ENCODE data around the gene RPL13A. TPM values are rescaled to one million over a fixed set of nuclear protein-coding genes. Genes with fewer than 3 reads are reported as not detected.

RPL13A gene
- 1,000 to 10,000 TPM; 1,758 to 2,456 TPM for total RNA-seq

DNA sequence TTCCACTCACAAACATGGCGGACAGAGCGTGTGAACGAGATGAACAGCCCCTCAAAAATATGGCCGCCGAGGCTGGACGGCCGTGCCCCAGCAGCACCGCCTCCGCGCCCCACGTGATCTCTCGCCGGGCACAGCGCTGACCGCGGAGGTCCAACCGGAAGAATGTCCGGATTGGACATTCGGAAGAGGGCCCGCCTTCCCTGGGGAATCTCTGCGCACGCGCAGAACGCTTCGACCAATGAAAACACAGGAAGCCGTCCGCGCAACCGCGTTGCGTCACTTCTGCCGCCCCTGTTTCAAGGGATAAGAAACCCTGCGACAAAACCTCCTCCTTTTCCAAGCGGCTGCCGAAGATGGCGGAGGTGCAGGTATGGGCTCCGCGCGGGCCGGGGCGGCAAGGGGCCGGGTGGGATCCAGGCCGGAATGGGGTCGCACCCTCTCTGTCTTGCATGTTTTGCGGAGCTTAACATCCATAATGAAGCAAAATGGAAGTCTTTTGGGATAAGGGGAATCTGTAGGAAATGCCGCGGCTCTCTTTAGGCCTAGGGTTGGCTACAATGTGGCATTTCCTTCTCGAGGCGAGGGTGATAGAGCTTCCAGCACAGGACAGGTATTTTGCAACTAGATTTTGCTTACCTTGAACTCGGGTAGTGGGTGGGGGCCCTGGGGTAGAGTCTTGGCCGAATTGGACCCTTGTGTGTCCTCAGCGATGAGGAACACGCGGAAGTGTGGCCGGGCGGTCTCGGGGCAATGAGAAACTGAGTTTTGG lies at the start of gene RPL13A:
RPL13A (plus strand) TSS at position 332 of the 769 bp plus-strand sequence; CDS start at position 354, 22 bp downstream.
- Histone ChIP-seq H3K4me1 (peaks cover 31% of the 10 kb centered on the region), H3K27ac (peak within 1 kb of the TSS; percentile 68 to 94 (median 88)), H3K9me3 (no peaks in the 10 kb centered on the region), H3K36me3 (replicated peaks in 1 of 2; ENCODE audit: insufficient read depth in 1 of 2, low read depth in 2 of 2) (peaks cover 17 to 29% of the 10 kb centered on the region in 2 donors), H3K4me3 (peak within 1 kb of the TSS; percentile 94 to 100), H3K27me3 (no peaks in the 10 kb centered on the region)
- WGBS, 2 donors = 0% methylated on average over 16 to 57 of the region's 57 CpGs
- peak; percentile 96 for ATAC-seq
- DNase-seq = peak; percentile 100
- intact Hi-C loops (cut with DNase I) = no loop called here
- peak; percentile 94 to 100 (median 99) for TF ChIP-seq POLR2A (IDR thresholded peaks at IDR 0.05)
- TF ChIP-seq, protein P1, sequence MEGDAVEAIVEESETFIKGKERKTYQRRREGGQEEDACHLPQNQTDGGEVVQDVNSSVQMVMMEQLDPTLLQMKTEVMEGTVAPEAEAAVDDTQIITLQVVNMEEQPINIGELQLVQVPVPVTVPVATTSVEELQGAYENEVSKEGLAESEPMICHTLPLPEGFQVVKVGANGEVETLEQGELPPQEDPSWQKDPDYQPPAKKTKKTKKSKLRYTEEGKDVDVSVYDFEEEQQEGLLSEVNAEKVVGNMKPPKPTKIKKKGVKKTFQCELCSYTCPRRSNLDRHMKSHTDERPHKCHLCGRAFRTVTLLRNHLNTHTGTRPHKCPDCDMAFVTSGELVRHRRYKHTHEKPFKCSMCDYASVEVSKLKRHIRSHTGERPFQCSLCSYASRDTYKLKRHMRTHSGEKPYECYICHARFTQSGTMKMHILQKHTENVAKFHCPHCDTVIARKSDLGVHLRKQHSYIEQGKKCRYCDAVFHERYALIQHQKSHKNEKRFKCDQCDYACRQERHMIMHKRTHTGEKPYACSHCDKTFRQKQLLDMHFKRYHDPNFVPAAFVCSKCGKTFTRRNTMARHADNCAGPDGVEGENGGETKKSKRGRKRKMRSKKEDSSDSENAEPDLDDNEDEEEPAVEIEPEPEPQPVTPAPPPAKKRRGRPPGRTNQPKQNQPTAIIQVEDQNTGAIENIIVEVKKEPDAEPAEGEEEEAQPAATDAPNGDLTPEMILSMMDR (IDR thresholded peaks at IDR 0.05) = no peak

DNA sequence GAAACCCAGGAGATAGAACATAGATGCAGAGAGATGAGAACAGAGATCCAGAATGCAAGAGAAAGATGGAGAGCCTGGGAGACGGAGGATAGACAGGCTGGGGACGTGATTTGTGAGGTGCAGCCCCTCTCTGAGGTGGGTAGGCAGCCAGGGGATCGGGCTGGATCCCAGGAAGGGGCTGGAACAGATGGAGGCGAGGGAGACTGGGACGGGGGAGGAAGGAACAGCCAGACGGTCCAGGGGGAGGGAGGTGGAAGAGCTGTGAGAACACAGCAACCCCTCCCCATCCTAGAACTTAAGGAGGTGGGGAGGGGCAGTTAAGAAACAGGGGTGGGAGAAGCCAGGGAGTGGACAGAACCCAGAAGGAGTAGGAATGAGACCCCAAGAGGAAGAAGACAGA lies 49.1 kb upstream of the RPL13A start:
- WGBS, 2 donors = 6 to 9% methylated on average over 6 of the region's 6 CpGs
- TF ChIP-seq POLR2A (IDR thresholded peaks at IDR 0.05) = no peak
- TF ChIP-seq, protein P1 (IDR thresholded peaks at IDR 0.05) = no peak
- intact Hi-C loops (cut with DNase I) = loop anchor here (10.0 kb wide), 1 partner anchor 213 kb away; no protein-coding TSS in a partner anchor
- no peaks in the 10 kb centered on the region for H3K9me3 ChIP-seq
- no peak overlapping the region for H3K27ac ChIP-seq
- ATAC-seq (no peak), DNase-seq (no peak)
- peaks cover 13% of the 10 kb centered on the region for H3K4me1 ChIP-seq
- peaks cover 0 to 52% of the 10 kb centered on the region in 2 donors for H3K27me3 ChIP-seq
- no peak overlapping the region for H3K4me3 ChIP-seq
- H3K36me3 ChIP-seq (replicated peaks in 1 of 2; ENCODE audit: insufficient read depth in 1 of 2, low read depth in 2 of 2) = no peaks in the 10 kb centered on the region

DNA sequence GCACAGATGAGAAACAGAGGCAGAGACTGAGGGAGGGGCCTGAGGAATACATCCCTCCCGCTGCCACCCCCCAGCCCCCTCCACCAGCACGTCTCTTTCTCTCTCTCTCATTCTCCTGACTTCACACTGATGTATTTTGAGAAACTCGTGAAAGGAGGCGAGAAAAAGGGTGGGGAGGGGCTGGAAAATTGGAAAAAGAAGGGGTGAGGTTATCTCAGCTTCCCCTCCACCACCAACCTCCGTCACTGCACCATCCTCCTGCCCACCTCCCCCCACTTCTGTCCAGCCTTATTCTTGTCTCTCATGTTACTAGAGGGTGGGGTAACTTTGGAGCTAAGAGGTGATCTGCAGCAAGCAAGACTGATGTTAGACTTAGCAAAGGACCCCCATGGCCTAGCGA lies 47.6 kb upstream of the RPL13A start:
- intact Hi-C loops (cut with DNase I) = loop anchor here (5.0 to 10.0 kb wide), 2 partner anchors 48 to 215 kb away; no protein-coding TSS in a partner anchor
- H3K27me3 ChIP-seq = peaks cover 0 to 42% of the 10 kb centered on the region in 2 donors
- H3K4me1 ChIP-seq = peaks cover 15% of the 10 kb centered on the region
- DNase-seq = no peak
- ATAC-seq = no peak
- 37 to 43% methylated on average over 5 to 6 of the region's 6 CpGs for WGBS, 2 donors
- no peaks in the 10 kb centered on the region for H3K9me3 ChIP-seq
- H3K4me3 ChIP-seq = no peak overlapping the region
- H3K36me3 ChIP-seq (replicated peaks in 1 of 2; ENCODE audit: insufficient read depth in 1 of 2, low read depth in 2 of 2) = no peaks in the 10 kb centered on the region
- no peak for TF ChIP-seq POLR2A (IDR thresholded peaks at IDR 0.05)
- TF ChIP-seq, protein P1 (IDR thresholded peaks at IDR 0.05) = no peak
- H3K27ac ChIP-seq = no peak overlapping the region

DNA sequence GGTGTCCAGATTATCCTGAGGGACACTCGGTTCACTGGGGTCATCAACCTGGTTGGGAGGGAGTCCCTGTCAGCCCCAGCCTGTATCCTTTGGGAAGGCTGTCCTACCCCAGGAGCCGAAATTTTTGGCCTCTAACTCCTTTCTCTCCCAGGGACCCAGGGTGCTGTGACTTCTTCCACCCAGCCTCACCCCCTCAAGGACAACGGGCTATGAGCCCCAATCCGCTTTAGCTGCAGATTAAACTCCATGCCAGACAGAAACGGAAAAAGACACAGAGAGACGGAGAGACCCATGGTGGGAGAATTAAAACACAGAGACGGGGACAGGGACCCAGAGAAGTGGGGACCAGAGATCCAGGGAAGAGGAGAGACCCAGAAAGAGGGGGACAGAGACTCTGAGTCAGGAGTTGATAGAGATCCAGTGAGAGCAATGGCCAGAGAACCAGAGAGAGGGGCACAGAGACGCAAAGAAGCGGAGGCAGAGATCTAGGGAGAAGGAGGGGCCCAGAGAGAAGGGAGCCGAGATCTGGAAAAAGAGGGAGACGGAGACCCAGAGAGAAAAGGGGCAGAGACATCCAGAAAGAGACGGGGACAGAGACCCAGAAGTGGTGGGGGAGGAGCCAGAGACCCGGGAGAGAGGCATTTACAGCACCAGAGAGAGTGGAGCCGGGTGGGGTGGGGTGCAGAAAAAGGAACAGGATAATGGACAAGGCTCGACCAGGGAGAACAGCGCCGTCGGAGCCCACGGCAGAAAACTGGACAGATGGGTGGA lies 46.8 kb upstream of the RPL13A start:
- WGBS, 2 donors = 24 to 25% methylated on average over 19 of the region's 19 CpGs
- Histone ChIP-seq H3K4me1 (peaks cover 15% of the 10 kb centered on the region), H3K9me3 (no peaks in the 10 kb centered on the region), H3K27me3 (peaks cover 0 to 42% of the 10 kb centered on the region in 2 donors), H3K27ac (no peak overlapping the region), H3K4me3 (no peak overlapping the region), H3K36me3 (replicated peaks in 1 of 2; ENCODE audit: insufficient read depth in 1 of 2, low read depth in 2 of 2) (no peaks in the 10 kb centered on the region)
- intact Hi-C loops (cut with DNase I) = loop anchor here (5.0 kb wide), 1 partner anchor 48 kb away; no protein-coding TSS in a partner anchor
- no peak for DNase-seq
- no peak for ATAC-seq
- TF ChIP-seq, protein P1 (IDR thresholded peaks at IDR 0.05) = no peak
- TF ChIP-seq POLR2A (IDR thresholded peaks at IDR 0.05) = no peak

All from body of pancreas (tissue), 4 donors.